ENCODE data around the gene TXNDC17. TPM values are rescaled to one million over a fixed set of nuclear protein-coding genes. Genes with fewer than 3 reads are reported as not detected.
A peak's percentile ranks its signal among the peaks of the same experiment; 100 is the strongest.
"Not testable (repeated sequence)": the region's sequence is repeated elsewhere in the genome, so short reads cannot be mapped to it uniquely, and the experiment has no call there.

Gene TXNDC17
- total RNA-seq (2014; rRNA removed; shearing (Covaris generic)), result 97.4 and 101 TPM in 2 replicates
- 62.3 and 110 TPM in 2 replicates for polyA plus RNA-seq (2014; cell fraction: nucleus; rRNA removed)

- peak; percentile 82 for DNase-seq (ENCODE audit: extremely low read depth, low read depth)
Measured at GRCh38 chr17:6640536-6641246, at the start of gene TXNDC17, which contains the start of gene KIAA0753. Gene TXNDC17 (plus strand): TSS chr17:6641060. CDS start chr17:6641083, 23 bp downstream. Gene KIAA0753 (minus strand): TSS chr17:6640711. CDS start chr17:6635103, 5,608 bp downstream.

DNA sequence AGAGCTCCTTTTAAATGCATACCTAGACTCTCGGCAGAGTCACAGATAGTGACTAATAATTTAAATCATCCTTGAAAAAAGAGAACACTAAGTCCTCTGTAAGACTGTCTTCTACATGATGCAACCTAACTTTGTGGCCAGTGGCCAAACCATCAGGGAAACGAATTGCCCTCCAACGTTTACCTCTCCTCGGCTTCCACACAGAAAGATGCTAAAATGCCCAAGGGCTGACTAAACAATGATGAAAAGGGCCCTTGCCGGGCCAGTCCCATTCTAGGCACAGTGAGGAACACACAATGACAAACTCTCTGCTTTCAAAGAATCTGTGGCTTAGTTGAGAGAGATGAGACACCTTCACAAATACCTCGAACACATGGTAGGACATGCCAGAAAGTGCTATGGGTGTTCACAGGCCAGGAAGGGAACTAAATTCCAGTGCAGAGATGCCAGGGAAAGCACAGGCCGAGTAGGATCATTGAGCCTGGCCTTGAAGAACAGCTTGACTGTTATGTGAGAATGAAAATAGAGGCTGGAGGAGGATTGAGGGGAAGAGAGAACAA is 49.2 kb upstream of the TXNDC17 start:
- no peak for DNase-seq (ENCODE audit: extremely low read depth, low read depth)

GRCh38 chr17:6592173-6592572 is 48.7 kb upstream of the TXNDC17 start:
- no peak for DNase-seq (ENCODE audit: extremely low read depth, low read depth)

- DNase-seq (ENCODE audit: extremely low read depth, low read depth), result not testable (repeated sequence)
Measured at GRCh38 chr17:6593371-6593770, 47.5 kb upstream of the TXNDC17 start.

DNA sequence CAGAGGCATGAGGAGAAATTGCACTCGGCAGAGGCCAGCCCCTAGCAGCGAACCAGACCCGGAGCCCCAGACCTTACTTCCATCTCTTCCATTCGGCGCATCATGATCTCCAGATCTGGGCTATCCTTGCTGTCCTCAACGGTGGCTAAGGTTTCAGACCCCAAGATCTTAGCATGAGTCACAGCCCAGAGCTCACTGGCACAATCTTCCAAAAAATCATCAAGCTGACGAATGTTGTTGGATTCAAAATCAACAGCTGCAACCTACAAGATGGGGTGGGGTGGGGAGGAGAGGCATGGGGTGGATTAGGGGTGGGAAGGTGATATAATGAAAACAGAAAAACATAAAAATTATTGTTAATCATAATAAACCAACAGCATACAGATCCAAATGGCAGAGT is 44.8 kb upstream of the TXNDC17 start:
- DNase-seq (ENCODE audit: extremely low read depth, low read depth), result no peak

GRCh38 chr17:6596511-6596910 is 44.3 kb upstream of the TXNDC17 start:
- DNase-seq (ENCODE audit: extremely low read depth, low read depth), result no peak

DNA sequence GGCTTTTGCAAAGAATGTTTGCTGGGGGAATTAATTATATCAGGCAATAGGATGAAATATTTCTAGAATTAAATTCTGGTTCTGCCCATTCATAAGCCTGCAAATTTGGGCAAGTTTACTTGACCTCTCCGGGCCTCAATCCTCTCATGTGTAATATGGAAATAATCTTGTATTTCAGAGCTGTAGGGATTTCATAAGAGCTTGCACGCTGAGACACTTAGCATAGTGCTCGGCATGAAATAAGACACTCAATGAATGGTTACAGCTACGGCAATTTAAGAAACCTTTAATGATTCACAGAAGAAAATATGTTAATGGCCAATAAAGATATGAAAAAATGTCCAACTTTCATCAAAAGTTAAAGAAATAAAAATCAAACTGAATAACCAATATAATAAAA is 43.9 kb upstream of the TXNDC17 start:
- no peak for DNase-seq (ENCODE audit: extremely low read depth, low read depth)

GRCh38 chr17:6597727-6598126 is 43.1 kb upstream of the TXNDC17 start:
- no peak for DNase-seq (ENCODE audit: extremely low read depth, low read depth)

- DNase-seq (ENCODE audit: extremely low read depth, low read depth), result no peak
Measured at GRCh38 chr17:6599364-6599763, 41.5 kb upstream of the TXNDC17 start.

DNA sequence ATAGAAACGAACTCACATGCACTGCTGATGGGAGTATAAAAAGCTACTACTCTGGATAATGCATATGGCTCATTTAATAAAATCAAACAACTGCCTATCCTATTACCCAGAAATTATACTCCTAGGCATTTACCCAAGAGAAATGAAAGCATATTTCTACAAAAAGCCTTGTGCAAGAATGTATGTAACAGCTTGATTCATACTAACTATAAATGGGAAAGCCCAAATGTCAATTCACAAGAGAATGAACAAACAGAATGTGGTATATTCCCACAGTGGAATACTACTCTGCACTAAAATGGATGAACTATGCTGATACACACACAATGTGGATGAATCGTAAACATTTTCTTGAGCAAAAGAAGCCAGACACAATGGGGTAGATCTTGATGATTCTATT is 38.7 kb upstream of the TXNDC17 start:
- no peak for DNase-seq (ENCODE audit: extremely low read depth, low read depth)

DNA sequence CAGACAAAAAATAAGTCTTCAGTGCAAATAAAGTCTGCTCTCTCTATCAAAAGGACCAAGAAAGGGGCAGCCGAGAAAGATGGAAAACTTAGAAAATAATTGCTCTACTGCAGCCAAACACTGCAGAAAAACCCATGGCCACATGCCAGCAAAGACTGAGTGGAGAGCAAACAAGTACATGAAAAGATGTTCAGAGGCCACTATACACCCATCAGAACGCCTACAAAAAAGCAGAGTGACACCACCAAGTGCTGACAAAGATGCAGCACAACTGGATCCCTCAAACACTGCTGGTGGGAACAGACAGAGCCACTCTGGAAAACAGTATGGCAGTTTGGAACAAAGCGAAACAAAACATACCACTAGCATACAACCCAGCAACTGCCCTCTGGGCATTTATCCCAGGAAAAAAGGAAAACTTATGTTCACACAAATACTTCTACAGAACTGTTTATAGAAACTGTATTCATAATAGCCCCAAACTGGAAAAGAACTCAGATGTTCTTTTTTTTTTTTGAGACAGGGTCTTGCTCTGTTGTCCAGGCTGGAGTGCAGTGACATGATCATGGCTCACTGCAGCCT is 37.0 kb upstream of the TXNDC17 start:
- DNase-seq (ENCODE audit: extremely low read depth, low read depth), result no peak

DNA sequence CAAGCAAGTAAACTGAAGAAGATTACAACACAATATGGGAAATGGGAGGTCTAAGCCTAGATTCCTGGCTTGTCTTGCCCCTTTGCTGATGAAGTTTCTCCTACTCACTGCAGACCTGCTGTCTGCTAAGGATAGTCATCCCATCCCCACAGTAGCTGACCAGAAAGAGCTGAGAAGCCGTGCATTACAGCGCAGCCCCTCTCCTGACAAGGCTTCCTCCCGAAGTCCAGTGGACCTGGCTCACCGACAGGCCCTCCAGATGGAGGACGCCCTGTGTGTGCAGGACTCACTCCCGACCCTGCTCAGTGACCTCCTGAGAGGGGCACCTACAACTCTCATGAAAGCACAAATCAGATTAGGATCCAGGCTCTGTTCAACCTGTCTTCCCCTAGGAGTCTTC is 35.7 kb upstream of the TXNDC17 start:
- no peak for DNase-seq (ENCODE audit: extremely low read depth, low read depth)

GRCh38 chr17:6608321-6608720 is 32.5 kb upstream of the TXNDC17 start:
- no peak for DNase-seq (ENCODE audit: extremely low read depth, low read depth)

DNA sequence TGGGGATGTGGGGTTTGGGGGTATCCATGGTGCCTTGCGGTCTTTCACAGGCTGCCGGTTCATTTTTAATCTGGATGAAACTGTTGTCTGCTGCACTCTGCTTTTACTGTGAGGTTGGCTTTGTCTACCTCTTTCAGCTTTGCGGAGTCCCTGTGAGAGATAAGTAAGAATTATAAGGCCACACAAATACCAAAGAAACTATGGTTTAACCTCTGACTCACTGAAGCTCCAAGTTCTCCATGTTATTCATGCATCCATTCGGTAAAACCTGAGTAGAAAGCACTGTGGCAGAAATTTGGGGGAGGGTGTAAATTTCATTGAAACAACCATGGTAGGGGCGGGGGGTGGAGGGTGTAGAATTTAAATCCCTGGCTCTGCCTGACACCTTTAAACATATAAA is 30.8 kb upstream of the TXNDC17 start:
- no peak for DNase-seq (ENCODE audit: extremely low read depth, low read depth)

- DNase-seq (ENCODE audit: extremely low read depth, low read depth), result no peak
Measured at GRCh38 chr17:6611231-6611630, 29.6 kb upstream of the TXNDC17 start.

DNA sequence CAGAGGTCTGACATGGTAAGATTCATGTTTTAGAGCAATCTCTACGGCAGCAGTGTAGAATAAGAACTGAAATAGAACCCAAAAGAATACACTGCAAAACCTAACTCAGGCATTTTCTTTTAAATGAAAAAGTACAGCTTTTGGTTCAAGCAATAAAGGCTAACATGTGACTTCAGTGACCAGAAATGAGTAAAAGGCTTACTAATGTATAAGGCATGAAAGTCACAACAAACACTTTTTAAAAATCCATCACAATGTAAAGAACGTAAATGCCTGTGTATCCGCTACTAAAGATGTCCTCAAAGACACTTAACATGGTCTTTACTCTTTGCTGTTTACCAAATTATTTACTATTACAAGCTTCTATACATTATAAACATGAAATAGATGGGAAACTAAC is 16.9 kb upstream of the TXNDC17 start:
- no peak for DNase-seq (ENCODE audit: extremely low read depth, low read depth)

DNA sequence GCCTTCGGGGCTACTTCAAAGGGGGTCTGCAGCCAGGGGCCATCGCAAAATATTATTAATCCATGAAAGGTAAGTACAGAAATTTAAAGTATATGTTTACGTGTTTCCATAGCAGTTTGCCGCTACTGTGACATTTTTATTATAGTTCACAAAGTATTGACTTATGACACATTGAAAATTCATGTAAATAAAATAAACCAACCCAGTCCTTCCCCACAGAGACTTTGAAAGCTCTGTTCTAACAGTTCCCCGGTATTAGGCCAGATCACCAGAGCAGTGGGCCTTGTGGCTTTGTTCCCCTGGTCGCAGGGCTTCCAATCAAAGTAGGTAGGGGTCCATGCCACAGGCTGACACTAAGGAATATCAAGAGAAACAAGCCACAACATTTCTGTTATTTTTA is 14.2 kb upstream of the TXNDC17 start:
- DNase-seq (ENCODE audit: extremely low read depth, low read depth), result no peak

GRCh38 chr17:6627019-6627418 is 13.8 kb upstream of the TXNDC17 start:
- DNase-seq (ENCODE audit: extremely low read depth, low read depth), result no peak

DNA sequence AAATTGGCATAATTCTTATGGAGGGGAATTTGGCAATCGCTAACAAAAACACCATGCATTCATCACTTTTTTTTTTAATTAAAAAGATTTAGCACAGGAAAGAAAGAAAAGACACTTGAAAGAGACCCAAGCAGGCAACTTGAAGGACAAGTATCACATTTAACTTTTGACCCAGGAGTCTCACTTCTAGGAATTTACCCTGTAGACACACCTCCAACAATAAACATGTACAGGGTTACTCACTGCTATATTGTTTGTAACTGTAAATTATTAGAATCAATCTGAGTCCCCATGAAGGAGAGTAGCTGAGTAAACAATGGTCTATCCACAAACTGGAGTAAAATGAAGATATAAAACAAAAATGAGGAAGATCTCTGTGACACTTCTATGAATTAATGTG is 10.5 kb upstream of the TXNDC17 start:
- DNase-seq (ENCODE audit: extremely low read depth, low read depth), result no peak

- no peak for DNase-seq (ENCODE audit: extremely low read depth, low read depth)
Measured at GRCh38 chr17:6632530-6632929, 8.3 kb upstream of the TXNDC17 start.

DNA sequence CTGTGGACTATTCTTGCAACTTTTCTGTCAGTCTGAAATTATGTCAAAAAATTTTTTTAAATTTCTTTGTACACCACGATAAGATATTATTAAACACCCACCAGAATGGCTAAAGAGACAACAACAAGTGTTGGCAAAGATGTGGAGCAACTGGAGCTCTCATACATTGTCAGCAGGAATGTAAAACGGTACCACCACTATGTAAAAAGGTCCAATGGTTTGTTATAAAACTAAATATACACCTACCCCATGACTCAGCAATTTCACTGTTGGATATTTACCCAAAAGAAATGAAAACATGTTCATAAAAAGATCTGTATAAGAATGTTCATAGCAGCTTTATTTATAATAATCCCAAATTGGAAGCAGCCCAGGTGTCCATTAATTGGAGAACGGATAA is 7.6 kb upstream of the TXNDC17 start:
- DNase-seq (ENCODE audit: extremely low read depth, low read depth), result no peak

GRCh38 chr17:6636105-6636504 is 4.8 kb upstream of the TXNDC17 start:
- DNase-seq (ENCODE audit: extremely low read depth, low read depth), result no peak

All from NCI-H460 (cell line).